Ectodermal cell (in vitro differentiated cells): ENCODE data around the gene ADIRF.
"Not testable (repeated sequence)": the region's sequence is repeated elsewhere in the genome, so short reads cannot be mapped to it uniquely, and the experiment has no call there.

ENCODE experiments used
- H3K27ac ChIP-seq: 2 replicates; pipeline ENCODE4 v1.7.0; 2013; ENCODE audit warnings: mild to moderate bottlenecking, low read depth, low read length; ENCODE audit not compliant: insufficient read depth, poor library complexity, severe bottlenecking
- H3K27me3 ChIP-seq: 2 replicates; pipeline ENCODE4 v1.7.0; 2013; ENCODE audit warnings: mild to moderate bottlenecking, low read length; ENCODE audit not compliant: insufficient read depth, control insufficient read depth, poor library complexity, severe bottlenecking
- H3K36me3 ChIP-seq: one replicate; pipeline ENCODE4 v1.7.0; 2013; ENCODE audit warnings: low read length; ENCODE audit not compliant: control insufficient read depth, insufficient read depth
- H3K4me1 ChIP-seq: one replicate; pipeline ENCODE4 v1.7.0; 2013; ENCODE audit warnings: low read length; ENCODE audit not compliant: control insufficient read depth, insufficient read depth
- H3K4me3 ChIP-seq: 2 replicates; pipeline ENCODE4 v1.7.0; 2013; ENCODE audit warnings: low read depth, low read length, control low read depth; ENCODE audit not compliant: insufficient read depth
- H3K9me3 ChIP-seq: 2 replicates; pipeline ENCODE4 v1.7.0; 2013; ENCODE audit warnings: mild to moderate bottlenecking, low read length, moderate library complexity; ENCODE audit not compliant: control insufficient read depth
- whole genome bisulfite sequencing, 2 experiments: methylation state at CpG; one replicate each; pipeline ENCODE4 v1.1.7; 2013; ENCODE audit warnings: missing lambda C conversion rate in 2 of 2; 5-methylcytosine and 5-hydroxymethylcytosine counted together

ADIRF gene

DNA sequence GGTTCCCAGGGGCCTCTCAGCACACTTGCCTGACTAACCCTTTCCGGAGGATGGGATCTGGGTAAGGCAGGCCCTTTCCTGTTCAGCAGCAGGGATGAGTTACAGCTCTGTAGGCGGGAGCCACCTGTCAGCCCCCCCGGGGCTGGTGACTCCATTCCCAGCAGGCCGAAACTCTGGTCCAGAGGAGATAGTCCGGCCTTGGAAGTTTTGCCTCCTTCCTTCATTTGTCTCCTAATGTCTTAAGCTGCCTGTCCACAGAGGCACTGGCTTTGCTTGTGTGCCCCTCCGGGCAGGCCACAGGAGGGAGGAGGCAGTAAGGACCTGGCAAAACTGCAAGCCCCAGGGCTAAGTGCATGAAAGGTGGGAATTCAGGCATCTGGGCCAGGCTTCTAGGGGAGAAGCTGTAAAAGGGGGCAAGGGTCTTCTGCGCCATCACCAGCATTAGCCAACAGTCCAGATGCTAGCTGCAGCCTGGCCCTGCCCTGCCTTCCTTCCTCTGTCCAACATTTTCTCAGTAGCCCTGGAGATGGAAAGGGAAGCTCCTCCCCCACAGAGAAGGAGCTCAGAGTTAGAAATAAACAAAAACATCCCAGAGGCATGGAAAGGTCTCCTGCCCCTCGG lies 1.2 kb downstream of the ADIRF start:
- Histone ChIP-seq H3K36me3 (no peaks in the 10 kb centered on the region), H3K9me3 (no peaks in the 10 kb centered on the region), H3K4me3 (no peak overlapping the region), H3K27ac (no peak overlapping the region), H3K27me3 (peaks cover 21% of the 10 kb centered on the region), H3K4me1 (peaks cover 26% of the 10 kb centered on the region)
- WGBS, 2 experiments = 82 to 83% methylated on average over 8 of the region's 8 CpGs

DNA sequence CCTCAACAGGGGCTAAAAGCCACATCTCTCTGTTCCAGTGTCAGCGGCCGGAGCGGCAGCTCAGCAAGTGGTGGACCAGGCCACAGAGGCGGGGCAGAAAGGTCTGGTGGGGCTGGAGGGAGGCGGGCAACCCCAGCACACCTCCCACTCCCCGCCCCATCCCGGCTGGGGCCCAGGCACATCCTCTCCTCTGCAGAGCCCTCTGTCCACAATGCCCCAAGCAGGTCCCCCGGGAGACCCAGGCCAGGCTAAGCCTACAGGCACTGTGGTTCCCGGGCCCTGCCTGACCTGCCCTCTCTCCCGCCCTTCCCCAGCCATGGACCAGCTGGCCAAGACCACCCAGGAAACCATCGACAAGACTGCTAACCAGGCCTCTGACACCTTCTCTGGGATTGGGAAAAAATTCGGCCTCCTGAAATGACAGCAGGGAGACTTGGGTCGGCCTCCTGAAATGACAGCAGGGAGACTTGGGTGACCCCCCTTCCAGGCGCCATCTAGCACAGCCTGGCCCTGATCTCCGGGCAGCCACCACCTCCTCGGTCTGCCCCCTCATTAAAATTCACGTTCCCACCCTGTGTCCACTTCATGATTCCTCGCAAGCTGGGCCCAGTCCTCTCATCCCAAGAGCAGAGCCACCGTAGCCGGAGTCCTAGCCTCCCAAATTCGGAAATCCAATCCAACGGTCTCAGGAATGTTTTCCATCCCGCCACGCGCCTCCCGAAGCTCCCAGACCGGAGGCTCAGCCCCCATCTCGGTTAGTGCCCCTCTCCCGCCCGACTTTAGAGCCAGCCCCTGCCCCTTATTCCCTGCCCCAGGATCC lies 2.1 kb downstream of the ADIRF start:
- Histone ChIP-seq H3K27ac (peak overlapping the region; percentile 33), H3K9me3 (no peaks in the 10 kb centered on the region), H3K27me3 (peaks cover 21% of the 10 kb centered on the region), H3K4me1 (peaks cover 26% of the 10 kb centered on the region), H3K4me3 (peak overlapping the region; percentile 55), H3K36me3 (no peaks in the 10 kb centered on the region)
- WGBS, 2 experiments = 16 to 17% methylated on average over 30 of the region's 30 CpGs

DNA sequence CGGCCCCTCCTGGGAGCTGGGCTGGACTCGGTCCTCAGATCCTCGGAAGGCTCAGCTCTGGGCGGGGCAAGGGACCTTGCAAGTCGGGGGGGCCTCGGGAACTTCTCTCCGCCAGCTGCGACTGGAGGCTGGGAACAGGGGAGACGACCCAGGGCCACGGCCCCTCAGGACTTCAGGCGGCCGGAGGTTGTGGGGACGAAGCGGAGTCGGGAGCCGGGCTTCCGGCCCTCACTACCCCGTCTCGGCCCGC lies 2.6 kb downstream of the ADIRF start:
- H3K27me3 ChIP-seq = peaks cover 21% of the 10 kb centered on the region
- peaks cover 26% of the 10 kb centered on the region for H3K4me1 ChIP-seq
- H3K4me3 ChIP-seq = peak overlapping the region; percentile 55
- H3K36me3 ChIP-seq = no peaks in the 10 kb centered on the region
- no peak overlapping the region for H3K27ac ChIP-seq
- H3K9me3 ChIP-seq = no peaks in the 10 kb centered on the region
- 0 to 1% methylated on average over 20 of the region's 20 CpGs for WGBS, 2 experiments

DNA sequence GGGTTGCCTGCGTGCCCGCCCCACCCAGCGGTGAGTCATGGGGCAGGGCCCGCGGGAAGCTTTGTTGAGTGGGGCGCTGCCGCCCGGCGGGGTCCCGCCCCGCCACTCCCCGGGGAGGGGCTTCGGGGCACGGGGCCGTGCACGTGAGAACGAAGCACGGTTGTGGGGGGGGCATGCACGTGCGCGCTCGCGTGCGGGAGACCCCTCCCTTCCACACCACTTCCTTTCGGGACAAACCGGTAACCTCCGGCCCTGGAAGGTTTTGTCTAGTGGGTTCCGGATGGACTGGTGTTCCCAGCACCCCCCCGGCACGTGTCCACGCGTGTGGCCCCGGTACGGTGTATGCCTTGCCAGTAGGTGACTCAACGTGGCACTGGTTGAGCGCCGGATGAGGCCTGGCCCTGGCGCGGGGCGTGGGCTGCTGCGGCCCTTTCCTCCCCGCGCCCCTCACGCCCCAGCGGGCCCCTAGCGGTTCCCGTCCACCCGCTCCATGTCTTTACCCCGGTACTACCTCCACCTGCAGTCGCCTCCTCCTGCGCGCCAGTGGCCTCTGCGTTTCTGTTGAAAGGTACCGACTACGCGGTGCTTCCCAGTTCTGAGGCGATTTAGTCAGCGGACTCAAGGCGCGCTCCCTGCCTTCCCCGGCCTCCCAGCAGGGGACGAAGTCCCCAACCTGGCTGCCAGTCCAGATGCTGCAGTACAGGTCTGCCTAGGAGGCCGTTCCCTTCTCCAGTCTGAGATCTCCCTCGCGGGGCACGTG lies 3.1 kb downstream of the ADIRF start:
- H3K27me3 ChIP-seq = peaks cover 21% of the 10 kb centered on the region
- peak overlapping the region; percentile 55 for H3K4me3 ChIP-seq
- H3K27ac ChIP-seq = no peak overlapping the region
- H3K9me3 ChIP-seq = no peaks in the 10 kb centered on the region
- no peaks in the 10 kb centered on the region for H3K36me3 ChIP-seq
- 3 to 4% methylated on average over 66 of the region's 66 CpGs for WGBS, 2 experiments
- H3K4me1 ChIP-seq = peaks cover 21% of the 10 kb centered on the region

DNA sequence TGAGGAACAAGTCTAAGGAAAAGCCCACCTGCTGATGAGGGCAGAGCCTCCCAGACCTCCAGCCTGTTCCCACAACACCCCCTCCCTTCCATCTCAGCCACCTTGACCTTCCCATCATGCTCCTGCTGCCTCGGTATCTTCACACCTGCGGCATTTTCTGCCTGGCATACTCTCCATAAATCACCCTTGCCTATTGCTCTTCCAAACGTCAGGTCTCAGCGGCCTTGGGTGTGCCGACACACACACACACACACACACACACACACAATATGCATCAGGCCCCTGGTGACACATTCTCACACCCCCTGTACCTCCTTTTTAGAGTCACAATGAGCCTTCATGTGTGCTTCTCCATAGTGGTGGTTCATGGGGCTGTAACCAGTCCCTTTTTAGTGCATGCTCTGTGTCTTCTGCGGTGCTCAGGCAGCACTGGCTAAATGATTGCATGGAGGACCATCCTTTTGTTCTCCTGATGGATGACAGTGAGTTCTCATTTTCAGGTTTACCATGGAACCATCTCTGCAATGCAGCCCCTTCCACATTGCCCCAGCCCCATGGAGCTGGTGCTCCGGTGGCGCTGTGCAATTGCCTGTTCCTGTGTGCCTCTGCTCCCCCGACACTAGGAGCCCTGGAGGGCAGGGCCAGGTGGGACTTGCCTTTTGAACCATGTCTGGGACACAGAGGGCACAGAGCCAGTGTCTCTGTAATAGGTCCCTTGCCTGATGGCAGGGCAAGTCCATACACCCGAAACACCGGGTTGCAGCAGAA lies 4.5 kb downstream of the ADIRF start:
- Histone ChIP-seq H3K4me1 (peaks cover 15% of the 10 kb centered on the region), H3K9me3 (no peaks in the 10 kb centered on the region), H3K27ac (no peak overlapping the region), H3K27me3 (peaks cover 21% of the 10 kb centered on the region), H3K36me3 (no peaks in the 10 kb centered on the region), H3K4me3 (no peak overlapping the region)
- WGBS, 2 experiments = 85% methylated on average over 11 of the region's 11 CpGs

DNA sequence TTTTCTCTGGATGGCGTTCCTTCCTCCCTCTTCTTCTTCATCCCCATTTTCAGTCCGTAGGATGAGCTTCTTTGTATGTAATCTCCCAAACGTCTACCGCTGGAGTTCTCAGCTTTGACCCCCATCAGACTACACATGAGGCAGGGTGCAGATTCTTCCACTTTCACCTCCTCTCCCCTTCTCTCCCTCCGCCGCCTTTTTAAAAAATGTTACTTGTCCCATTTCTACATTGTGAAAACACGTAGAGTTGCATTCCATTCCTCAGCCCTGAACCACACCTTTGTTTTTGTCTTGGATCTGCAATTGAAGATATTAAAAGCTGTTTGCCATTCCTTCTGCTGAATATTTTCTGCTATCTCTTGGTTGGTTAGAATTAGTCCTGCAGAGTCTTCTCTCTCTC lies 6.2 kb downstream of the ADIRF start:
- H3K27ac ChIP-seq = no peak overlapping the region
- H3K4me3 ChIP-seq = no peak overlapping the region
- peaks cover 21% of the 10 kb centered on the region for H3K27me3 ChIP-seq
- H3K36me3 ChIP-seq = no peaks in the 10 kb centered on the region
- WGBS, 2 experiments = 88 to 89% methylated on average over 7 of the region's 7 CpGs
- no peaks in the 10 kb centered on the region for H3K9me3 ChIP-seq
- peaks cover 8% of the 10 kb centered on the region for H3K4me1 ChIP-seq

DNA sequence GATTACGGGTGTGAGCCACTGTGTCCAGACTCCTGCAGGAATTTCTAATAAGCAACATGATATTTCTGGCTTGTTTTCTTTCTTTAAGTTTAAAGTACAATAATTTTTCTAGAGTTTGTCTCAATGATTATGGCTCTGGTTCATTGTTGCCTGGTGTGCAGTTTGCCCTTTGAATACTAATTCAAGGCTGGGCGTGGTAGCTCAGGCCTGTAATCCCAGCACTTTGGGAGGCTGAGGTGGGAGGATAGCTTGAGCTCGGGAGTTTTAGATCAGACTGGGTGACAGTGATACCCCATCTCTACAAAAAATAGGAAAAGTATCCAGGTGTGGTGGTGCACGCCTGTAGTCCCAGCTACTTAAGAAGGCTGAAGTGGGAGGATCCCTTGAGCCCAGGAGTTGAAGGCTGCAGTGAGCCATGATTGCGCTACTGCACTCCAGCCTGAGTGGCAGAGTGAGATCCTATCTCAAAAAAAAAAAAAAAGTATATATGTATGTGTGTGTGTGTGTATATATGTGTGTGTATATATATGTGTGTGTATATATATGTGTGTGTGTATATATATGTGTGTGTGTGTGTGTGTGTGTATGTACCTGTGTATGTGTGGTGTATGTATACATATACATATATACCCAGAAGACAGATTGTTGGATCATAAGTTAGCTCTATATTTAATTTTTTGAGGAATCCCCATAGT lies 8.2 kb downstream of the ADIRF start:
- Histone ChIP-seq H3K4me3 (no peak overlapping the region), H3K36me3 (no peaks in the 10 kb centered on the region), H3K4me1 (no peaks in the 10 kb centered on the region), H3K27me3 (peaks cover 12% of the 10 kb centered on the region), H3K9me3 (no peaks in the 10 kb centered on the region), H3K27ac (no peak overlapping the region)
- 89 to 92% methylated on average over 5 of the region's 5 CpGs for WGBS, 2 experiments

DNA sequence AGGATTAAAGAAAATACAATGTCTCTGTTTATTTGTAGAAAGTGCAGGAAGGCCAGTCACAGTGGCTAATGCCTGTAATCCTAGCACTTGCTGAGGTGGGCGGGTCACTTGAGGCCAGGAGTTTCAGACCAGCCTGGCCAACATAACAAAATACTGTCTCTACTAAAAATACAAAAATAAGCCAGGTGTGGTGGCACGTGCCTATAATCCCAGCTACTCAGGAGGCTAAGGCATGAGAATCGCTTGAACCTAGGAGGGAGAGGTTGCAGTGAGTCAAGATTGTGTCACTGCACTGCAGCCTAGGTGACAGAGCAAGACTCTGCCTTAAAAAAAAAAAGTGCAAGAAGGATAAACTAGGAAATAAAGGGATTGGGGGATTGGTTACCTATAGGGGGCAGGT lies 10.2 kb downstream of the ADIRF start:
- not testable (repeated sequence) for H3K4me1 ChIP-seq, H3K4me3 ChIP-seq, H3K9me3 ChIP-seq, H3K27me3 ChIP-seq, H3K27ac ChIP-seq, H3K36me3 ChIP-seq
- 70 to 77% methylated on average over 3 of the region's 3 CpGs for WGBS, 2 experiments

DNA sequence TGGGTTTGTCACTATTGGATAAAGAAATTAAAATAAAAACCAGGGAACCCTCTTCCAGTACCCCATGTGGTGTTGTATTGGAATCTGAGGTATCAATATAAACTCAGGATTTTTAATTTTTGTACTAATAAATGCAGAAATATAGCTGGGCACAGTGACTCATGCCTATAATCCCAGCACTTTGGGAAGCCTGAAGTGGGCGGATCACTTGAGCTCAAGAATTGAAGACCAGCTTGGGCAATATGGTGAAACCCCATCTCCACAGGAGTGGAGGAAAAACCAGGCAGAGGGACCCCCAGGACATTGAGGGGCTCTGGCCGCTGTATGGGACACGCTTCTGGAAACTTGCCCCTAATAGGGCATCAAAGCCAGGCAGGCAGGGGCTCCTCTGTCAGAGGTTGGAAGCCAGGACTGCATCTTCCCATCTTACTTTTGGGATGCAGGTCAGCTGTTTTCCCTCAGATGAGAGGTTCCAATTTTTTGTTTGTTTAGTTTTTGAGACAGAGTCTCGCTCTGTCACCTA lies 11.1 kb downstream of the ADIRF start:
- no peaks in the 10 kb centered on the region for H3K36me3 ChIP-seq
- no peak overlapping the region for H3K27ac ChIP-seq
- H3K9me3 ChIP-seq = no peaks in the 10 kb centered on the region
- no peaks in the 10 kb centered on the region for H3K4me1 ChIP-seq
- H3K27me3 ChIP-seq = no peaks in the 10 kb centered on the region
- H3K4me3 ChIP-seq = no peak overlapping the region
- 71% methylated on average over 4 of the region's 4 CpGs for WGBS, 2 experiments
